Erythroblast (primary cell): ENCODE measurements around the gene ASIC3.

ENCODE experiments used
- GATA1 ChIP-seq: IDR thresholded peaks from 2 replicates; pipeline ENCODE4 v1.6.1; 2011; ENCODE audit warnings: low read depth, mild to moderate bottlenecking, control low read depth, low read length, moderate library complexity
- POLR2A ChIP-seq: IDR thresholded peaks from 2 replicates; pipeline ENCODE4 v1.6.1; 2011; ENCODE audit warnings: mild to moderate bottlenecking, low read length

GRCh38 chr7:151061213-151062110 is 13.1 kb downstream of the ASIC3 start:
- TF ChIP-seq POLR2A (no peak), GATA1 (no peak)
